C4-2B (cell line): ENCODE measurements around the gene PRPF8.
A peak's percentile ranks its signal among the peaks of the same experiment; 100 is the strongest.
"Not testable (repeated sequence)": the region's sequence is repeated elsewhere in the genome, so short reads cannot be mapped to it uniquely, and the experiment has no call there.

ENCODE experiments used
- H3K27ac ChIP-seq: fragments of 450-650 bp; 2 replicates; pipeline ENCODE4 v1.5.1; 2017
- ZFX ChIP-seq: fragments of 450-650 bp; IDR thresholded peaks from 2 replicates; pipeline ENCODE4 v1.6.1; 2017
- TF ChIP-seq, protein P1 (sequence below): fragments of 450-650 bp; conservative IDR thresholded peaks from 2 replicates; pipeline ENCODE4 v1.5.1; 2017; ENCODE audit warnings: mild to moderate bottlenecking

The PRPF8 gene

DNA sequence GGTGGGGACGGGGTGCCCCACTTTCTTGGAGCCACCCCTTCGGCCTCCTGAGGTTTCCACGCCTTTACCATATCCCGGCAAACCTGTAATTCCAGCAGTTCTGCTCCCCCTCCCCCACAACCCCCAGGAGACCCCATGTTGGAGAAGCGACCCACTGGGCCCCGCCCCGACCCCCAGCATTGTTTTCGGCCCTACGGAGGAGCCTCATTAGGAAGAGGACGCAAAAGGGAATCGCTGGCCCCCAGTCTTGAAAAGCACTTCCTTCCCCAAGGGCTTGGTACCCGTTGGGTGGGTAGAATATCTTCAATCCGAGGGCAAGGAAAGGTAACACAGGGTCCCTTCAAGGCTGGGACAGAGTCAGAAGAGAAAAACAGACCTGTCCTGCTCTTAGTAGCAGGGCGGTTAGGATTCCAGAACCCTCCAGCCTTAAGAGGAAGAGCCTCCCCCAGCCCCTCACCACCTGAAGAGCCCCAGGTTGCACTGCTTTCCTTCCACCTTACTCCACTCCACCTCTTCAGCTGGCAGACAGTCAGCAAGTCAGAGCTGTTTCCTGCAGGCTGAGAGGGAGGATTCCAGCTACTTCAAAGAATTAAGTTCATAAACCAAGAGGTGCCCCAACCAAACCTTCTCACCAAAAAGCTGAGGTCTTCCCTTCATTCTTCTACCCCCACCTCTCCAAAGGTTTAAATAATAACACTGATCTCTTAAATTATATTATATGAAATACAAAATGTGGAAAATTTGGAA, 26.3 kb upstream of the PRPF8 start:
- TF ChIP-seq ZFX = no peak
- TF ChIP-seq, protein P1, sequence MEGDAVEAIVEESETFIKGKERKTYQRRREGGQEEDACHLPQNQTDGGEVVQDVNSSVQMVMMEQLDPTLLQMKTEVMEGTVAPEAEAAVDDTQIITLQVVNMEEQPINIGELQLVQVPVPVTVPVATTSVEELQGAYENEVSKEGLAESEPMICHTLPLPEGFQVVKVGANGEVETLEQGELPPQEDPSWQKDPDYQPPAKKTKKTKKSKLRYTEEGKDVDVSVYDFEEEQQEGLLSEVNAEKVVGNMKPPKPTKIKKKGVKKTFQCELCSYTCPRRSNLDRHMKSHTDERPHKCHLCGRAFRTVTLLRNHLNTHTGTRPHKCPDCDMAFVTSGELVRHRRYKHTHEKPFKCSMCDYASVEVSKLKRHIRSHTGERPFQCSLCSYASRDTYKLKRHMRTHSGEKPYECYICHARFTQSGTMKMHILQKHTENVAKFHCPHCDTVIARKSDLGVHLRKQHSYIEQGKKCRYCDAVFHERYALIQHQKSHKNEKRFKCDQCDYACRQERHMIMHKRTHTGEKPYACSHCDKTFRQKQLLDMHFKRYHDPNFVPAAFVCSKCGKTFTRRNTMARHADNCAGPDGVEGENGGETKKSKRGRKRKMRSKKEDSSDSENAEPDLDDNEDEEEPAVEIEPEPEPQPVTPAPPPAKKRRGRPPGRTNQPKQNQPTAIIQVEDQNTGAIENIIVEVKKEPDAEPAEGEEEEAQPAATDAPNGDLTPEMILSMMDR = no peak
- peak overlapping the region; percentile 77 for H3K27ac ChIP-seq

DNA sequence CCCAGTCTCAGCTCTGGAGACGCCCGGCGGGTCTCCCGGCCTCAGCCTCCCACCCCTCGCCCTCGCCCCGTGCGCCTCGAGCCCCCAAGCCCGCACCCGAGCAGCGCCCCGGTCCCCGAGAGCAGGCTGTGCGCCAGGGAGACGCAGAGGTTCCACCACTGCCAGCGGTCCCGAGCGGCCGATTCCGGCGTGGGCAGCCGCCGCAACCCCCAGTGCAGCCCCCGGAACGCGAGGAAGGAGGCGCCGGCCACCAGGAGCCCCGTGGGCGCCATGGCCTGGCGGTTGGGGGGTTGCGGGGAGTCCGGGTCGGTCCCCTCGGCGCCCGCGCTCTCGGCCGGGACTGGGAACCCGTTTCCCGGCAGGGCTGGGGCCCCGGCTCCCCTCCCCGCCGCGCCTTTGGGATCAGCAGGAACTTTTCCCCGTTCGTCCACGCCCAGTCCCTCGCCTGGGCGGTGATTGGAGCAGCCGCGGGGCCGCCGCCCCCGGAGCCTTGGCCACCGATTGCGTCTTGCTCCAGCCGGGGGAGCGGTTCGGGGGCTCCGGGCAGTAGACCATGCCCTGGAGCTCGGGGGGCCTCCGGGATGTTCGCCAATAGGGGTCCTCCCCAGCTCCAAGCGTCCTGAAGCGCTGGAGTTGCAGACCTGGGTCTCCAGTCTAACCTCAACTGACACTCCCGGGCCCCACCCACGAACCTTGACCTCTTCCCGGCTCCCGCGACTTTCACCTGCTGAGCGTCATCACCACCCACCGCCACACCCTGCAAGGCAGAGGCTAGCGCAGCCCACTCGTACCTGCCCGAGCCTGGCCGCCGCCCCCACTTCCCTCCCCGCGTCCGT, 25.5 kb upstream of the PRPF8 start, which contains the start of gene TLCD2:
TSS of gene TLCD2 (minus strand) at position 407 of the 836 bp plus-strand sequence. CDS start at position 272, 135 bp downstream.
- peak within 1 kb of the TSS; percentile 77 for H3K27ac ChIP-seq

DNA sequence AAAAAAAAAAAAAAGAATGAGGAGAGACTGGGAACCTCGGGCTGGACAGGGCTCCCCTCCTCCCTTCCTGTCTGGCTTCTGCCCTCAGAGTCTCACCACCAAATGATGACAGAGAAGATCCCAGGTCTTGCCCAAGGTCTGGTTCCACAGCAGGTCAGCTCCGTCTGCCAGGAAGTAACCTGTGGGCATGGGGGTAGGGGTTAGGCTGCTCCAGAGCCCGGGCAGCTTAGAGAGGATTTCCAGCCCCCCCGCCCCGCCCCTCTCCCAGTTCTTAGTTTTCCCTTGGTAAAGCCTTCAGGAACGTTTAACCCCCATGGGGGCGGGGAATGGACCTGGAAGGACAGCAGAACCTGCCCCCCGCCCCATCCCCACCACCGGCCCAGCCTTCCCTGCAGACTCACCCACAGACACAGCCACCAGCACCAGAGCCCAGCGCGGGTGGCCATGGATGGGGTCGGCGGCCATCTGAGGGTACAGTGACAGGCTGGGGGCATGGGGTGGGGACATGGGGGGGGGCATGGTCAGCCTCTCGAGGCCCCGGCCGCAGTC, 24.8 kb upstream of the PRPF8 start:
- TF ChIP-seq ZFX = no peak
- TF ChIP-seq, protein P1 = no peak
- peak overlapping the region; percentile 77 for H3K27ac ChIP-seq

More for the DNA sequence above, 25.5 kb upstream of the PRPF8 start, which contains the start of gene TLCD2:
- TF ChIP-seq, protein P1 = no peak
- no peak for TF ChIP-seq ZFX

DNA sequence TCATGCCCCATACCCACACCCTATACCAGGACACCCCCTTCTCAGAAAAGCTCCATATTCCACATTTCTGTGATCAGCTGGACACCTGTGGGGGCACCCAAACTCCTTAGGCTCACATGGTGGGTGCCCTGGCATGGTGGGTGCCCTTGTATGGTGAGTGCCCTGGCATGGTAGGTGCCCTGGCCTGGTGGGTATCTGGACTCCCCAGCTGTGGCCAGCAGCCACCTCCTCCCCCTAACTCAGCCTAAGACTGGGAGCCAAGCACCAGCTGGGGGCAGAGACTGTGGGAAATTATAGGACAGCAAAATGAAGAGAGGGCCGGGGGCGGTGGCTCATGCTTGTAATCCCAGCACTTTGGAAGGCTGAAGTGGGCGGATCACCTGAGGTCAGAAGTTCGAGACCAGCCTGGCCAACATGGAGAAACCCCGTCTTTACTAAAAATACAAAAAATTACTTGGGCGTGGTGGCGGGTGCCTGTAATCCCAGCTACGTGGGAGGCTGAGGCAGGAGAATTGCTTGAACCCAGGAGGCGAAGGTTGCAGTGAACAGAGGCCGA, 24.2 kb upstream of the PRPF8 start:
- not testable (repeated sequence) for H3K27ac ChIP-seq

DNA sequence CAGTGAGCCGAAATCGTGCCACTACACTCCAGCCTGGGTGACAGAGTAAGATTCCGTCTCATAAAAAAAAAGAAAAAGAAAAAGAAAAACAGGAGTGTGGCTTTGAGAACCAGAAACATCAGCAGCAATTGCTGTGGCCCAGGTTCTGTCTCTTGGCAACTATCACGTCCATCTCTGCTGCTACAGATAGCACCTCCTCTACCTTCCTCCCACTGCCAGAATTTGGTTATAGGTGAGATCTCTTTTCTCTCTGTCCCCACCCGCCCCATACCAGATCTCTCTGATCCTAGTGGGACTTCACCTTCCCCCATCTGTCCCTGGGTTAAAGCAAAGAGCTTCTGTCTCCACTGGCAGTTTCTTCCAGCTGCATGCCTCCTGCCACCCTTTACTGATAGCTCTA, 22.4 kb upstream of the PRPF8 start:
- TF ChIP-seq ZFX = no peak
- TF ChIP-seq, protein P1 = no peak
- no peak overlapping the region for H3K27ac ChIP-seq

DNA sequence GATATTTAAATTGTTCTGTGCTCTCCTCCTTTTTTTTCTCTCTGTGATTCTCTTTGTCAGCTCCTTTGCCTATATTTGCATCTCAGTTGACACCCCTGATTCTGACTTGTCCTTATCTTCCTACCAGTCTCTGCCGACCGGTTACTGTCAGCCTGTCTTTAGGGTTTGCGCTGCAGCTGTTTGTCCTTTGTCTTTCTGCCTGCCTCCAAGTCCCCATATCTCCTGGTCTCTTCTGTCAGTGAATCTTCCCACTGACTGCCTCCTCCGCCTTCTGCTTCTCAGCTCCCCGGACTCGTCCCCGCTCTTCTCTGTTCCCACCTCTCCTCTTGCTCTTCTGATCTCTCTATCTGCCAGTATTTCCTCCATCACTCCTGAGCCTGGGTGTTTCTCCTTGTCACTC, 20.3 kb upstream of the PRPF8 start:
- no peak overlapping the region for H3K27ac ChIP-seq
- TF ChIP-seq, protein P1 = no peak
- no peak for TF ChIP-seq ZFX

DNA sequence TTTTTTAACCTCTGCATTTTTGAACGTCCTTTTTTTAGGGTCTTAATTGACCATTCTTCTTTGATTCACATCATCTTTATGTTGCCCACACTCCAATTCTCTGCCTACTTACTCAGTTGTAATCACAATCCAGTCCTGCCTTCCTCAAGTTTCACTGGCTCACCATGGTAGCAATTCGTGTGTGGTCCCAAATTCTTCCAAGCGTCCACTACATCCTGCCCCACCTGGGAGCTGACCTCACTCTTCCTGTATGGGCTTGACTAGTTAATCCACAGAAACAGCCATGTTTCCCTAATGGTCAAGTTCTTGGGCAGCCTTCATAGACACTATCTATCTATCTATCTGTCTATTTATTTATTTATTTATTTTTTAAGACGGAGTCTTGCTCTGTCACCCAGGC, 18.4 kb upstream of the PRPF8 start:
- TF ChIP-seq ZFX = no peak
- TF ChIP-seq, protein P1 = no peak
- no peak overlapping the region for H3K27ac ChIP-seq

DNA sequence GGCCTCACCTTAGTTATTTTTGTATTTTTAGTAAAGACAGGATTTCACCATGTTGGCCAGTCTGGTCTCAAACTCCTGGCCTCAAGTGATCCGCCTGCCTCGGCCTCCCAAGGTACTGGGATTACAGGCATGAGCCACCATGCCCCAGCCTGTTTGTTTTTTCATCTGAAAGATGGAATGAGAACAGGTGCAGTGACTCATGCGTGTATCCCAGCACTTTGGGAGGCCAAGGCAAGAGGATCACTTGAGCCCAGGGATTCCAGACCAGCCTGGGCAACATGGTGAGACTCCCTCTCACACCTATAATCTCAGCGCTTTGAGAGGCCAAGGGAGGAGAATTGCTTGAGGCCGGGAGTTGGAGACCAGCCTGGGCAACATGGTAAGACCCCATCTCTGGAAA, 15.2 kb upstream of the PRPF8 start:
- H3K27ac ChIP-seq = not testable (repeated sequence)
